AML-193 (cell line): ENCODE results near the gene RASAL3.
"Not testable (repeated sequence)": the region's sequence is repeated elsewhere in the genome, so short reads cannot be mapped to it uniquely, and the experiment has no call there.

Experiments
- DNase-seq, 2 experiments: peaks; one replicate each; lab custom pipeline; 2025; lab: John Stamatoyannopoulos, UW

The RASAL3 gene

DNA sequence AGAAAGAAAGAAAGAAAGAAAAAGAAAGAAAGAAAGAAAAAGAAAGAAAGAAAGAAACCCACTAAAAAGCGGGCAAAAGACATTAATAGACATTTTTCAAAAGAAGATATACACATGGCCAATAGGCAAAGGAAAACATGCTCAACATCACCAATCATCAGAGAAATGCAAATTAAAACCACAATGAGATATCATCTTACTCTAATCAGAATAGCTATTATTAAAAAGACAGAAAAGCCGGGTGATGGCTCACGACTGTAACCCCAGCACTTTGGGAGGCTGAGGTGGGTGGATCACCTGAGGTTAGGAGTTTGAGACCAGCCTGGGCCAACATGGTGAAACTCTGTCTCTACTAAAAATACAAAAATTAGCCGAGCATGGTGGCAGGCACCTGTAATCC is 9.5 kb upstream of the RASAL3 start:
- not testable (repeated sequence) for DNase-seq

DNA sequence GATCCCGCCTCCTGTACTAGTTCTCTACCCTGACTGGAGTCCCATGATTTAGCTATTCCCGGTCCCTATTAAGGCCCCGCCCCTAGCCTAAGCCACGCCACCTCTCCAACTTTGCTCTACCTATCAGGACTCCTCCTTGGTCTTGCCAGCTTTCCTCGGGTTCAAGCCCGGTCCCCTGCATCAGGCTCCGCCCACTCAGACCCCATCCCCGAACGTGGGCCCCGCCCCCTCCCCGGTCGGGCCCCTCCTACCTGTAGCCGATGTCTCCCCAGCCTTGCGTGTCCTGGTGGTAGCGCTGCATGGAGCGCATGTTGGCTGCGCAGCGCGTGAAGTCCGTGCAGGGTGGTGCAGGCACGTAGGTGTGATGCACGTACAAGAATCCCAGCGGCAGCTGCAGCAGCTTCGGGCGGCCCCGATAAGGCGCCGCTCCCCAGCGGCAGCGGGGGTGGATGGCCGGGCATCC is 7.3 kb upstream of the RASAL3 start:
- no peak for DNase-seq

DNA sequence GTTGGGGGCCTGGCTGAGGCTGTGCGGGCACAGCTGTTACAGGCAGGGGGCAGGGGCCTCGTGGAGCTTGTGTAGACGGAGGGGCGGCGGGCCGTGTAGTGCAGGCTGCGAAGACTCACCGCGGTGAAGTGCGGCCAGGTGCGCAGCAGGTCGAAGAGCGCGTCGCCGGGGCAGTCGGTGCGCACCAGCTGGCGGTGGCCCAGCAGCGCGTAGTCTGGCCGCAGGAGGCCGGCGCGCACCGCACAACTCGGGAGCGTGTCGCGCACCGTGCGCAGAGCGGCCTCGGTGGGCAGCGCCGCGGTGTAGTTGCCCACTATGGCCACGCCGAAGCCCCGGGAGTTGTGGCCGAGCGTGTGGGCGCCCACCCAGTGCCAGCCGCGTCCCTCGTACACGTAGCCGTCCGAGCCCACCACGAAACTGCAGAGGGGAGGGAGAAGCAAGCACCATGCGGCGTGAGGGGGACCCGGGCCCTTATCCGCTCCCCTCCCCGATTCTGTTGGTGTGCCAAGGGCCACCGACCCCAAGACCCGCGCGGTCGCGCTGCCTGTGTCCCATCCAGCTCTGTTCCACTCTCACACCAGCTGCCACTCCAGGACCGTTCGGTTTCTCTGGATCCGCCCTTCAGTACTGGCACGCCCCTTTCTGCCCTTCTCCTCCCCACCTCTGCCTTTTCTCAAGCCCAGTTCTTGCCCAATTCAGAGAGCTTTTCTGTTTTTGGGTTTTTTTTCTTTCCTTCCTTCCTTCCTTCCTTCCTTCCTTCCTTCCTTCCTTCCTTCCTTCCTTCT is 5.4 kb upstream of the RASAL3 start:
- DNase-seq, result no peak

DNA sequence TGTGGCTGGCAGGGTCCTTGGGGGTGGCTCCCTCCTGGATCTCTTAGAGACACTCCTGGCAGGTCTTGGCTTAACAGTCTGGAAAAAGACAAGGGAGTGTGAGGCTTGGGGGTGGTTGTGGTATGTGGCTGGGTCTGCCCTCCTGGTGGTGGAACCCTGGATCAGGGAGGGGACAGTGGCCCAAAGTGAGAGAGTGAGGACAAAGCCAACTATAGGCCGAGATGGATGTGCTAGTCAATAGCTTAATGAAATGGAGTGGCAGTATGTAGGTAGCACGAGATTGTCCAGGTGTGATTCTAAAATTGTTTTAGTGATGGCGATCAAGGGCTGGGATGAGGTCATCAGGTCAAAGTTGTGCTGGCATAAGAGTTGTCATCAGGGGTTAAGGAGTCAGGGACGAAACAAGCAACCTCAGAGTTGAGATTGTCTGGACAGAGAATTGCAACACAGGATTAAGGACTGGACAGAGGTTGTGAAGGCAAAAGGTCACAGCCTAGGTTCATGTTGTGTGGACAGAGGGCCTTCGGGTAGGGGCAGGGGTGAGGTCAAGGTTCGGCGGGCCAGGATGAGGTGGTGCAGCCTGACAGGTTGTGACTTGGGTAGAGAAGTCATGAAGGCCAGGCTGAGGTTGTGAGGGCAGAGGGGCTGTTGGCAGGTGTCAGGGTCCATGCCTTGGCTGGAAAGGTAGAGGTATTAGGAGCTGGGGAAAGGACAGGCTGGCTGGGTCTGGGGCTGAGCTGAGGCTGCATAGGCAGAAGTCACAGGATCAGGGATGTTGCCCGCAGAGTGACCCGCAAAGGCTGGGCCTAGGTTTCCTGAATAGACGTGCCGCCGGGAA is 4.5 kb upstream of the RASAL3 start:
- DNase-seq, result peak in 1 of 2 experiments; percentile 9

DNA sequence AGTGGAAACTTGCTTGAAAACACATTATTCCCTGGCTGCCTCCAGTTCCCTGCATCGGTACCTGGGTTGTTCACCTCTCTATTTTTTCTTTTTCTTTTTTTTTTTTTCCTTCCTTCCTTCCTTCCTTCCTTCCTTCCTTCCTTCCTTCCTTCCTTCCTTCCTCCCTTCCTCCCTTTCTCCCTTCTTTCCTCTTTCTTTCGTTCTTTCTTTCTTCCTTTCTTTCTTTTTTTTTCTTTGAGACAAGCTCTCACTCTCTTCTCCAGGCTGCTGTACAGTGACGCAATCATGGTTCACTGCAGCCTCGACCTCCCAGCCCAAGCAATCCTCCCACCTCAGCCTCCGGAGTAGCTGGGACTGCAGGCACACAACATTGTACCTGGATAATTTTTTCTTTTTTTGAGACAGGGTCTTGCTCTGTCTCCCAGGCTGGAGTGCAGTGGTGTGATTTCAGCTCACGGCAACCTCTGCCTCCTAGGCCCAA is 3.4 kb upstream of the RASAL3 start:
- DNase-seq, result no peak

DNA sequence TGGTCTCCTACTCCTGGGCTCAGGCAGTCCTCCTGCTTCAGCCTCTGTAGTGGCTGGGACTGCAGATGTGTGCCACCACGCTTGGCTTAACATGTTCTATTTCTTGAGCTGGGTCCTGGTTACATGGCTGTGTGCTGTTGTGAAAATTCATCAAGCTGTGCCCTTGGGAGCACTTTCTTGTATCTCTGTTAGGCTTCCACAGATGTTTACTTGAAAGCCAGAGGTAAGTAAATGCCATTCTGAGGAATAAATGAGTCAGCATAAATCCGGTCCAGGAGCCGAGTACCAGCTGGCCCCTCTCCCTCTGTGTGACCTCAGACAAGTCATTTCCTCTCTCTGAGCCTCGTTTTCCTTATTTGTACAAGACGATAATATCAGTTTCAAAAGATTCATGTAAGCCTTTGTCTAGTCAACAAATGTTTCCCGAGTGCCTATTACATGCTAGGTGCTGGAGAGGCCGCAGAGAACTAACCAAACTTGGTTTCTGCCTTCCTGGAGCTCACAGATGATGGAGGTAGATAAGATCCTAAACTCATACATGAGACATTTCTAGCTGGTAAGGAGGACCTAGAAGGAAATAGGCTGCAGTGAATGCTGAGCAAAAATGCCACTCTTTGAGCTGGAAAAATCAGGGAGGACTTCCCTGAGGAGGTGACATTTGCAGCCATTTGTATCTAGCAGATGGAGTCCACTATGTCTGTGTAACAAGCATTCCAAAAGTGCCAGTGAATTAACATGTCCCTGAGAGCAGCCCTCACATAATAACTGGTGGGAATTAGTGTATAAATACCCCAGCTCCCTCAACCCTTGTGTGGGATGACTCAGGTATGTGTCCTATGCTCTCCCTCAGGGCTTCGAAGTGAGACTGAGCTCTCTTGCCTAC is 2.7 kb upstream of the RASAL3 start:
- peak in 1 of 2 experiments; percentile 8 for DNase-seq

DNA sequence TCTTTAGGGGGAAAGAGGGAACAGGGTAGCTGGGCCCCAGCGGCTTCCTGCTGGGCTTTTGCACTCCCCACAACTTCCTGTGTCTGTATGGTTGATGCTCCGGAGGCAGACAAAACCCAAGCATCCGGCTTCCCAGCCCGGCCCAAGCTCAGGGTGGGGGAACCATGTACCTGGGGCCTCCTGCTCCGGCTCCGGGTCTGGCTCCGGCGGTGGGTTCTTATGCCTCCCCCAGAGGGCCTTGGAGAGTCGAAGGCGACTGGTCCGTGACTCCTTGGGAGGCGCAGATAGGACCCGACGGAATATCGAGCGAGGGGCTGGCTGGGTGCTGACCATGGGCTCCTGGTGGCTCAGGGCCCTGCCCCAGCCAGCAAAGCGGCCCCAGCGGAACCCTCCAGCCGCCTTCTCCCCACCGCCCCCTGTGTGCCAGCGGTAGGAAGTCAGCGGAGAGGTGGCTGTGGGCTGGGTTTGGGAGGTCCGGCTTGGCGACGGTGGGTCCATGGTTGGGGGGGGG is 428 bp downstream of the RASAL3 start:
- DNase-seq, result peak; percentile 60 to 70

DNA sequence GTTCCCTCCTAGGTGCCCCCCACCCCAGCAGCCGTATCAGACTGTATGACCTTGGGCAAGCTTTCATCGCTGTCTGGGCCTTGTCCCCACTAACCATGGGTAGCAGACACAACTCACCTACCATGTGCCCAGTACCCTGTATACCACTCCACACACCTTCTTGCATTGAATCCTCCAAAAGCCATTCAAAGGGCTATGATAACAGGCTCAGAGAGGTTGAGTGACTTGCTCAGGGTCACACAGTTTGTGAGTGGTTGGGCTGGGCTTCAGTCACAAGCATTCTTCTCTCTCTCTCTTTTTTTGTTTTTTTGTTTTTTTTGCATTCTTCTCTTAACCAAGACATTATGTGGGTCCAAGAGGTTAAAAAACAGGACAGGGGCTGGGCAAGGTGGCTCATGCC is 2.6 kb downstream of the RASAL3 start:
- no peak for DNase-seq

DNA sequence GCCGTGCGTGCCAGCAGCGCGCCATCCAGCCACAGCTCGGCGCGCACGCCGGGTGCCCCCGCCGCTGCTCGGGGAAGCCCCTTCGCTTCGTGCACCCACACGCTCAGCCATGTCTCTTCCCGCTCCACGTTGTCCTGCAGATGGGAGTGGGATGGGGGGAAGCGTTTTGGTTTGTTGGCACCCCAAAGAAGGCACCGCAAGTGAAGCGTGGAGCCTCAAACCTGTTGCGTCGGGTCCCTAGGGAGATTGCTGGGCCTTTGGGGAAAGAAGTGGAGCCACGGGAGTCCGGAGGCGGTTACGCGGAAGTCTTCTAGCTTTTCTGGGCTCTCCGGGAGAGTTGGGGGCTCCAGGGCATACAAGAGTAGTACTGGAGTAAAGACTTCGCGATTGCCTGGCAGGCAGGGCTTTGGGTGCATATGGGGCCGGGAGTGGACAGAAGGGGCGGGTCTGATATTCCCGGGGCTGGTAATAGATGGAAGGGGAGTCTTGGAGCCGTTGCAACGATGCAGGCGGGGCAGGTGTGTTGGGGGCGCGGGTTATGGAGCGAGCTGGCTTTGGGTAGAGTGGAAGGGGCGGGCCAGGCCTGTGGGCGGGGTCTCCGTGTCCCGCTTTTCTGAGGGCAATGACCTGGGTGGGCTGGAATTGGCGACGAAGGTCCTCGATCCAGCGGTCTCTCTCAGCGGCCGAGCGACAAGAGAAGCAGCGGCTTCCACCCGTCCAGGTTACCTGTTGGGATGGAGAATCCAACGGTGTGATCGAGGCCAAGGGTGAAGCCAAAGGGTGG is 6.5 kb downstream of the RASAL3 start:
- no peak for DNase-seq

DNA sequence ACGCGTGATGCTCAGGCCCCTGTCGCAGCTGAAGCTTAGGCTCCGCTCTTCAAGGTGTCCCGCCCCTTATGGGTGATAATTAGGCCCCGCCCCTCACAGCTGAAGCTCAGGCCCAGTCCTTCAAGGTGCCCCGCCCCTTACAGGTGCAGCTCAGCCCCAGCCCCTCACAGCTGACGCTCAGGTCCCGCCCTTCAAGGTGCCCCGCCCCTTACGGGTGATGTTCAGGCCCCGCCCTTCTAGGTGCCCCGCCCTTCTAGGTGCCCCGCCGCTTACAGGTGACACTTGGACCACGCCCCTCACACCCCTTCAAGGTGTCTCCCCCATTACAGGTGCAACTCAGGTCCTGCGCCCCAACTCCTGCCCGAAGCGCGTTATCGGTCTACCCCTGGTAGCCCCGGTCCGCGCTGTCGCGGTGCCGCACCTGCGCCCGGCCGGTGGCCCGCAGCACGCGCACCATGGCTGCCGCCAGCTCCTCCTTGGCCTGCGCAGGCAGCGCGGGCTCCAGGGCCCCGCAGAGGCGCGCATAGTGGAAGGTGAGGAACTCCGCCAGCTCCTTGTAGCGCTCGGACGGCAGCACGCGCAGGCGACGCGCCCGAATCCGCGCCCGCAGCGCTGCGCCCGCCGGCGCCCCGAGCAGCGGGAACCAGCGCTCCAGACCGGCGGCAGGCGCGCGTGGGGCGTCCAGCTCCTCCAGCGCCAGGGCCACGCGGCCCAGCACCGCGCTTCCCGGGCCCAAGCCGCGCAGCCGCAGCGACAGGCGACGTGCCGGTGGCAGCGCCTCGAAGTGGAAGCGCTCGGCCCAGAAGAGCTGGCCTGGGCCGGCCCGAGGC is 7.3 kb downstream of the RASAL3 start:
- DNase-seq, result no peak

DNA sequence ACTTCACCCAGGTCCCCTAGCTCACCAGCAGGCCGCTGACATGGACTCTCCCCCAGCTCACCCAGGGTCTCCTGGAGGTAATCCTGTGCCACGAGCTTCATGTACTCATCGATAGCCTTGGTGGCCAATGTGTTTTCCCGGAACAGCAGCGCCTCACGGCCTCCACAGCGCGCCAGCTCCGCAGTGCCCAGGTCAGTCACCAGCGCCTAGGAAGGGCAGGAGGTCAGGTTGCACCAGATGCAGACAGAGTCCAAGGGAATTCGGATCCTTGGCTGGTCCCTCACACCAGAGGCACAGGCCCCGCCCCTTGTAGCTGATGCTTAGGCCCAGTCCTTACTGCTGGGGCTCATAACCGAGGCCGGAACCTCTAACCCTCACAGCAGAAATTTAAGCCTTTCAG is 7.9 kb downstream of the RASAL3 start:
- DNase-seq, result no peak

DNA sequence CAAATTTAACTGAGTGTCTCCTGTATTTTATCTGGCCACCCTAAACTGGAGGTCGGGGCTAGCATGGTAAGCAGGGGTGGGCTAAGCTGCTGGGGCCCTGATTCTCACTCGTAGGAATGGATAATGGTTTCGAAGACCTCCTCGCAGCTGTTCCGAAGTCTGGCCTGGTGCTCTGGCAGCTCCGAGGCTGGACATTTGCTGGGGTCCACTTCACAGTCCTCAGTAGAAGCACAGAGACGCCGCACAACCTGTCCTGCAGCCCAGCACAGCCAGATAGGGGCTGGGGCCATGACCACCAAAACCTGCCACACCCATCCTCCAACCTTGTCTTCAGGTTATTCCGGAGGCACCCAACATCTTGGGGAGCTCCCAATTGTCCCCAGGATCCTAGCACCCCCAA is 8.3 kb downstream of the RASAL3 start:
- DNase-seq, result no peak

DNA sequence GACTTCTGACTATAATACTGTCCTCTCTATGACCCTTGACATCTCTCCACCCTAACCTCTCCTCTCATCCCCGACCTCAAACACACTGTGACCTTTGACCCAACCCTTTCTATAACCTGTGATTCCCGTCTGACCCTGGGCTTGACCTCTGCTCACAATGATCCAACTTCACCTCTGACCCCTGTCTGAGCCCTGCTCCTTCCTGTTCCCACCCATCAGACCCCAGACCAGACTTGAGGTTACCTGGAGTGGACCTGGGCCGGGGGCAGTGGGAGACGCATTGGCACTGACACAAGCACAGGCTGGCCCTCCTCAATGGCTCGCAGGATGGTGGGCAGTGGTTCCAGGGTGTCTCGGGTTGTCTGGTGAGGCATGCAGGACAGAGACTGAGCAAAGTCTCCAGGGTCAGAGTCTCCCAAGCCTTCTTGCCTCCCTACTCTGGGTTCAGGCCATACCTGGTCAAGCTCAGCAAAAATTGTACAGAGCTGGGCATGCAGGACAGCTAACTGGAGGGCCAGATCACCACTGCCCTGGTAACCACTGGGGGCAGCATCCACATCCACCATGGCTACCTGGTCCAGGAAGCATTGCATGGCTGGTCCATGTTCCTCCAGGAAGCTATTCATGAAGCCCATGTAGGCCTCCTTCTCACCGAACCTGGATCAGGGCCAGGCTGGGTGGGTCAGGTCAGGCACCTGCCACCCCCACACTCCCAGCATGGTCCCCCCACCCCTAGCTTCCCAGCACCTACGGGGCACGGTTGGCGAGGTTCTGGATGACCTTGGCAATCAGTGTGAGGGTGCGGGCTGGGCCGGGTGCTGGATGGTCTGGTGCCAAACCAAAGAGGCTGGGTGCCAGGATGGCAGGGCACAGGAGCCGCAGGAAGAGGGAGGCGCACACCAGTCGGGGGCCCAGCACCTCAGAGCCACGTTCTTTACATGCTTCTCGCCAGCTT is 10.2 kb downstream of the RASAL3 start:
- DNase-seq, result no peak

DNA sequence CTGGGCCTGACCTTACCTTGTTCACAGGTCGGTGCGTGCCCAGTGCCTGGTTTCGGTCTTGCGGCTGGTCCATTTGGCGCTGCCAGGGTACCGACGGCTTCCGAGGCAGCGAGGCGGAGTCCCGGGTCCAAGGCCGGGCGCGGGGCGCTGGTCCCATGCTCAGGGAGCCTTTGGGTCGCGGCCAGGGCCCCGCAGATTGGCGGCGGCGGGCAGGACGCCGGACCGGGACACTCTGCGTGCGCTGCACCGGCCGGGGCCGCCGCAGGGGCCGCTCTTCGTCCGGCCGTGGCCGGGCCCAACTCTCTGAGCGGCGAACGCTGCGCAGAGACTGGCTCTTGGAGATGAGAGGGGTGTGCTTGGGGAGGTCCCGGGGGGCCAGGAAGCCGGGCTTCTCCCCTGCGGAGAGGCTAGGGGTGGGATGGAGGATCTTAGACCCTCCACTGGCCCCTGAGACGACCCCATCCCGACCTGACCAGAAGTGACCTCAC is 11.2 kb downstream of the RASAL3 start:
- no peak for DNase-seq

DNA sequence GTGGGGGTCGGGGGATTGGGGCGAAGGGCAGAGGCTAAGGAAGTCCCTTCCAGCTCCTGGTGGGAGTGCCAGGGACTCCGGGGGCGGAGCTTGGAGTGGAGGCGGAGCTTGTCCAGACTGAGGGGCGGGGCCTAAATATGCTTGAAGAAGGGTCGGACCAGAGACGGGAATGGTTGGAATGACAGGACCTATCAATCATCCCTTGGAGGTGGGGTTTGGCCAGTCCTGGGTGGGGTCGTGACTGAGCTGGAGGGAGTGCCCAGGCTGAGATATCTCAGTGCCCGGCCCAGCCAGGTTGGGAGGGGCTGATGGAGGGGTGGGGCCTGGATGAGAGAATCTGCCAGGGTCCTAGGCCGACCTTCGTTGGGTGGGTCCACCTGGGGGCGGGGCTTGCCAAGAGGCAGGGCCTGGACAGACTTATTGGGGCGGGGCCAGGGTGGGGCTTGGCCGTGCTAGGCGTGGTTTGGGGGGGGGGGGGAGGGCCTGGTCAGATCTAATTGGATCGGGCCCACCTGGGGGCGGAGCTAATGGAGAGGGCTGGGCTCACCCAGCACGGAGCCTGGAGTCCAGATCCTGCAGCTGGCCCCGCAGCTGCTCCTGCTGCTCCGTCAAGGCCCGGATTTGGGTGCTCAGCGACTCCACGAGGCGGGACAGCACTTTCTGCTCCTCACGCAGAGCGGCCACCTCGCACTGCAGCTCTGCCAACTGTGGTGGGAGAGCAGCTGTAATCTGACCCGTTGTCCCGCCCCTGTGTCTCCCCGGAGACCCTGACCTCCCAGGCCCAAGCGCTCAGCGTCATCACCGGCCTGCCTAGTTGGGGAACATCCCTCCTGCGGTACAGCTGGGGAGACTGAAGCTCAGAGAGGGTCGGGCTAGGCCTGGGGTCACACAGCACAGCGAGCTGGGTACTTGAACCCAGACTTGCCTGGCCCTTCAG is 12.0 kb downstream of the RASAL3 start:
- DNase-seq, result no peak

DNA sequence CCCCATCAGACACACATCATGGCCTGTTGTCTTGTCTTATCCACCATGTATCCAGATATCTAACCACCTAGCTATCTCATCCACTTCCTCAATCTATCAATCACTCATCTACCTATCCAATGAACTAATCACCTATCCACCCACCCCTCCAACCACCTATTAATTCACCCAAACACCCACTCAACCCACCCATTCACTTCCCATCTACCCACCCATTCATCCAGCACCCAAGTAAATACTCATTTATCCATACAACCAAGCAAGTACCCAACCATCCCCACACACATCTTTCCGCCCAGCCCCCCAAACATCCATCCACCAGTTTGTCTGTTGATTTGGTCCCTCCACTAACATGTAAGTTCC is 13.8 kb downstream of the RASAL3 start:
- no peak for DNase-seq

DNA sequence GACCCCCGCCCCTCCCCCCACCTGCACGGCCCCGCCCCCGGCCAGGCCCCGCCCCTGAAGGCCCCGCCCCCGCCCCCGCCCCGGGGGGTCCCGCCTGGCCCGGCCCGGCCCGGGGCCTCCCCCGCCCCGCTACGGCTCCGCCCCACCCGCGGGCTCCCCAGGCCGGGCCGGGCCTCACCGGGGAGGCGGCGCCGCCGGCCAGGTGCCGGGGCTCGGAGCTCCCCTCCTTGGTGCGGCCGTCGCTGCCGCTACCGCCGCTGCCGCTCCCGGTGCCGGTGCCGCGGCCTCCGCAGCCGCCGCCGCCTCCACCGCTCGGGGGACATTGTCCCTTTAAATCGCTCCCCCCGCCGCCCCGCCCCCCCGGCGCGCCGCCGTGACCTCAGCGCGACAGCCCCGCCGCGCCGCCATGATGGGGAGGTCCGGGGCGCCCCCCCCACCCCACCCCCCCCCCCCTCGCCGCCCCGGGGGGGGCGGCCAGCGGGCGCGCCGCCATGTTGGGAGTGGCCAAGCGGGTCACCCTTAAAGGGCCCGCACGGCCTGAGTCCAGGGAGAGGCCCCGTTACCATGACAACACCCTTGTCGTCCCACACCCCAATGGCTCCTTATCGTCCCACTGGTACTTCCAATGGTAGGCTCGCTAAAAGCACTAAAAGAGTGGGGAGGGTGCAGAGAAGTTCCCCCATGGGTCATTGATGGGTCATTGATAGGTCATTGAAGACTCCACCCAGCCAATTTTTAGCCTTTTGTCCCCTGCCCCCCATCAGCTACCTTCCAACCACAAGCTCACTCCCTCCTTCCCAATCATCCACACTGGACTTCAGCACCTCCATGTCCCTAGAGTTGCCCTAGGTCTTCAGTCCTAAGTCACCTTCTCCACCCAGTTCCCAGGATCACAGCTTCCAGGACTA is 14.5 kb downstream of the RASAL3 start, which contains the start of gene WIZ:
WIZ (minus strand) TSS at position 337 of the 908 bp plus-strand sequence. CDS start 1,649 bp downstream, outside the sequence.
- DNase-seq, result peak; percentile 6 to 33
